K562 (cell line): ENCODE results near the gene TRMT2A. TPM values are rescaled to one million over a fixed set of nuclear protein-coding genes. Genes with fewer than 3 reads are reported as not detected.

Experiments used
- ATAC-seq: fragments of 200-7000 bp; cut with Tn5 transposase; 3 replicates; pipeline ENCODE4 v1.9.1; 2020; ENCODE audit warnings: moderate library complexity
- BruUV-seq: library from RNA; stranded (reverse); fragments of 400-500 nt; replicated peaks from 2 replicates; lab custom pipeline; 2021; lab: Mats Ljungman, UMichigan
- CTCF ChIA-PET: fragments of 300-600 bp; formaldehyde crosslinking; extraction: SDS; loops from one replicate; lab custom pipeline; 2021; ENCODE audit warnings: low intra/inter-chr PET ratio; lab: Yijun Ruan, JAX
- POLR2A ChIA-PET: fragments of 300-600, 350-650 bp; sonication (Branson Sonifier 250); formaldehyde crosslinking; extraction: SDS; loops from one replicate; lab custom pipeline; 2021; ENCODE audit warnings: antibody characterized with exemption, inconsistent platforms; lab: Yijun Ruan, JAX
- DNase-seq, 4 experiments: peaks; one replicate each; pipeline versions ENCODE4 v3.0.0 to v3.0.0-alpha.2; 2011 to 2018; ENCODE audit warnings: low spot score in 3 of 4, mixed read lengths in 3 of 4; ENCODE audit errors: extremely low read depth in 1 of 4
- FAIRE-seq: peaks from 2 replicates; lab custom pipeline; 2011; peaks lifted over from hg19 to GRCh38; lab: Jason Lieb, UNC
- H2AFZ ChIP-seq: 2 replicates; pipeline ENCODE4 v1.6.0; 2011; ENCODE audit warnings: low read depth, low read length, control low read depth, inconsistent platforms
- H3K27ac ChIP-seq: fragments of 200-600 bp; 3 replicates; pipeline ENCODE4 v1.8.0; 2011; ENCODE audit warnings: low read depth, mild to moderate bottlenecking, control low read depth, inconsistent platforms, low read length, moderate library complexity, mixed read lengths; ENCODE audit errors: extremely low read depth
- H3K27me3 ChIP-seq, 2 experiments: fragments of 300-600 bp in 1 of 2; 2 replicates in 1 of 2; 3 replicates in 1 of 2; pipeline versions ENCODE4 v1.6.0 to v1.8.0; 2011; ENCODE audit warnings: inconsistent platforms in 2 of 2, low read length in 2 of 2, mild to moderate bottlenecking in 1 of 2, mixed read lengths in 1 of 2, moderate library complexity in 1 of 2; ENCODE audit not compliant: control insufficient read depth in 2 of 2, insufficient read depth in 2 of 2
- H3K36me3 ChIP-seq: fragments of 300-600 bp; 3 replicates; pipeline ENCODE4 v1.8.0; 2011; ENCODE audit warnings: mild to moderate bottlenecking, low read length, inconsistent platforms; ENCODE audit not compliant: control insufficient read depth, insufficient read depth
- H3K4me1 ChIP-seq, 2 experiments: fragments of 200-600 bp in 1 of 2; replicated peaks in 1 of 2; 2 replicates in 1 of 2; 3 replicates in 1 of 2; pipeline versions ENCODE4 v1.5.1 to v1.8.0; 2011; ENCODE audit warnings: inconsistent platforms in 2 of 2, low read length in 2 of 2, mild to moderate bottlenecking in 1 of 2, mixed read lengths in 1 of 2, moderate library complexity in 1 of 2; ENCODE audit not compliant: control insufficient read depth in 2 of 2, insufficient read depth in 2 of 2
- H3K4me2 ChIP-seq: 2 replicates; pipeline ENCODE4 v1.6.1; 2011; ENCODE audit warnings: low read length, control low read depth, inconsistent platforms, mixed read lengths; ENCODE audit not compliant: insufficient read depth
- H3K4me3 ChIP-seq: fragments of 200-600 bp; sonication (generic), shearing (Covaris generic); 2 replicates; pipeline ENCODE4 v1.5.1; 2016; ENCODE audit warnings: control low read depth, inconsistent platforms
- H3K79me2 ChIP-seq: fragments of 200-600 bp; 3 replicates; pipeline ENCODE4 v1.8.0; 2011; ENCODE audit warnings: low read length, inconsistent platforms; ENCODE audit not compliant: control insufficient read depth, insufficient read depth
- H3K9ac ChIP-seq, 2 experiments: 2 replicates each; pipeline versions ENCODE4 v1.6.0 to v1.6.1; 2011; ENCODE audit warnings: low read depth in 2 of 2, low read length in 2 of 2, control low read depth in 1 of 2, inconsistent platforms in 1 of 2, mild to moderate bottlenecking in 1 of 2, mixed read lengths in 1 of 2; ENCODE audit not compliant: insufficient read depth in 1 of 2
- H3K9me1 ChIP-seq: one replicate; pipeline ENCODE4 v1.6.0; 2011; ENCODE audit warnings: inconsistent platforms, mild to moderate bottlenecking, low read length, moderate library complexity; ENCODE audit not compliant: control insufficient read depth, insufficient read depth
- H3K9me3 ChIP-seq: replicated peaks from 2 replicates; pipeline ENCODE4 v1.5.1; 2011; ENCODE audit warnings: low read depth, low read length, inconsistent platforms; ENCODE audit not compliant: control insufficient read depth, insufficient read depth
- H4K20me1 ChIP-seq: replicated peaks from 2 replicates; pipeline ENCODE4 v1.6.1; 2011; ENCODE audit warnings: low read length, inconsistent platforms, mixed read lengths; ENCODE audit not compliant: control insufficient read depth, insufficient read depth
- BRD4 ChIP-seq: fragments of 200-600 bp; sonication (generic); IDR thresholded peaks from 2 replicates; pipeline ENCODE4 v1.6.1; 2017; ENCODE audit warnings: inconsistent platforms
- CC2D1A ChIP-seq: fragments of 450-650 bp; IDR thresholded peaks from 2 replicates; pipeline ENCODE4 v1.6.1; 2017; ENCODE audit warnings: mild to moderate bottlenecking
- HDAC6 ChIP-seq: IDR thresholded peaks from 2 replicates; pipeline ENCODE4 v1.6.1; 2012; ENCODE audit warnings: low read depth, mild to moderate bottlenecking, control low read depth, inconsistent platforms, low read length, moderate library complexity
- HMGXB4 ChIP-seq: sonication (generic); formaldehyde crosslinking; IDR thresholded peaks from 2 replicates; pipeline ENCODE4 v1.8.1; 2023; ENCODE audit warnings: mild to moderate bottlenecking, missing genetic modification reagents
- NFIC ChIP-seq: fragments of 450-650 bp; IDR thresholded peaks from 2 replicates; pipeline ENCODE4 v1.6.1; 2017; ENCODE audit warnings: mild to moderate bottlenecking, inconsistent platforms
- THAP12 ChIP-seq: fragments of 250-450 bp; sonication (Bioruptor Pico); IDR thresholded peaks from 2 replicates; pipeline ENCODE4 v1.9.0; 2021; ENCODE audit warnings: mild to moderate bottlenecking, inconsistent platforms
- THAP7 ChIP-seq: fragments of 250-450 bp; sonication (Bioruptor Pico); IDR thresholded peaks from 2 replicates; pipeline ENCODE4 v1.5.0; 2021
- ZSCAN29 ChIP-seq: fragments of 450-650 bp; IDR thresholded peaks from 2 replicates; pipeline ENCODE4 v1.6.1; 2017
- WGBS: fragments of 100-300 bp; shearing (Covaris generic); methylation state at CpG from one replicate; pipeline ENCODE4 v1.1.6; 2016; ENCODE audit warnings: low coverage, mixed read lengths; ENCODE audit not compliant: insufficient coverage; ENCODE audit errors: missing lambda C conversion rate; 5-methylcytosine and 5-hydroxymethylcytosine counted together
- in situ Hi-C: fragments of 300-500 bp; cut with MboI; formaldehyde crosslinking; loops from 4 replicates; pipeline ENCODE4 v1.15.0; 2018; ENCODE audit warnings: inconsistent platforms, mixed read lengths
- intact Hi-C: fragments of 100-400 bp; cut with micrococcal nuclease; formaldehyde crosslinking; loops from 2 replicates; pipeline ENCODE4 v1.14.2; 2022
- polyA plus RNA-seq, 8 experiments: library from polyadenylated mRNA; depleted of rRNA in 4 of 8; stranded (reverse) in 5 of 8; unstranded in 3 of 8; fragments of >200 nt; fragmentation: Nextera tagmentation in 2 of 8; fragmentation: Illumina TruSeq in 1 of 8; extraction: Ambion mirVana in 2 of 8; extraction: Trizol in 1 of 8; gene quantifications; 2 replicates each; pipeline versions ENCODE4 v1.2.1 to v1.2.3, GENCODE V29; 2011 to 2014; ENCODE audit warnings: inconsistent platforms in 1 of 8, missing spikeins in 1 of 8
- total RNA-seq, 7 experiments: library from RNA; depleted of rRNA in 6 of 7; stranded (reverse); fragments of >200 nt in 6 of 7; fragmentation: Illumina TruSeq in 2 of 7; extraction: Trizol in 2 of 7; gene quantifications; 2 replicates each; pipeline versions ENCODE4 v1.2.1 to v1.2.3, GENCODE V29; 2011 to 2021; ENCODE audit warnings: low replicate concordance in 1 of 7

Gene TRMT2A
- total and polyA plus RNA-seq, 9 of the 15 experiments (the other 6 are each of a cell fraction or from before 2014, with no cell fraction given) = 1.6 to 265 (median 140) TPM

GRCh38 chr22:20138868-20139267, 21.8 kb upstream of the TRMT2A start:
- Histone ChIP-seq H2AFZ (no peak overlapping the region), H3K36me3 (peaks cover 17% of the 10 kb centered on the region; the same call in 2 of the 3 replicates), H3K9ac (peak overlapping the region in 1 of 2 experiments; percentile 84; a peak in 2 of 4 replicates), H3K4me3 (no peak overlapping the region), H3K9me1 (peaks cover 18% of the 10 kb centered on the region), H3K4me2 (no peak overlapping the region), H3K4me1 (peaks cover 9 to 90% of the 10 kb centered on the region in 2 experiments), H3K9me3 (no peaks in the 10 kb centered on the region), H3K27ac (no peak overlapping the region), H3K79me2 (peaks cover 7% of the 10 kb centered on the region; the same call in 1 of the 3 replicates), H4K20me1 (peaks cover 42% of the 10 kb centered on the region), H3K27me3 (no peaks in the 10 kb centered on the region)
- FAIRE-seq (no peak), DNase-seq (no peak), ATAC-seq (no peak; the same call in 2 of the 3 replicates)
- 69% methylated on average over 16 of the region's 16 CpGs for WGBS
- in situ Hi-C loops (no loop called here), intact Hi-C loops (no loop called here)
- ChIA-PET CTCF (no interaction called here), POLR2A (interaction anchor here (0.6 to 7.2 kb wide), 8 partner anchors 8 to 1533 kb away, joined by 3 to 68 read pairs (median 4); no protein-coding TSS in a partner anchor)
- BruUV-seq = no TSS peak
- TF ChIP-seq CC2D1A (no peak), HMGXB4 (peak; percentile 36; the same call in 1 of the 2 replicates), HDAC6 (0 out of 2 replicates have a peak, but pooled peaks have one; percentile 65), ZSCAN29 (no peak), THAP7 (CRISPR knock-in tag) (no peak), NFIC (no peak), THAP12 (CRISPR knock-in tag) (peak; percentile 83; the same call in 1 of the 2 replicates), BRD4 (no peak)
- TF ChIP-seq, all 486 proteins: peak for 3
